ENCODE results near the gene LGI1. TPM values are rescaled to one million over a fixed set of nuclear protein-coding genes. Genes with fewer than 3 reads are reported as not detected.

Gene LGI1
- polyA plus RNA-seq, 1 donor (not counting 4 experiments of a cell fraction or from before 2014, with no cell fraction given): not detected

DNA sequence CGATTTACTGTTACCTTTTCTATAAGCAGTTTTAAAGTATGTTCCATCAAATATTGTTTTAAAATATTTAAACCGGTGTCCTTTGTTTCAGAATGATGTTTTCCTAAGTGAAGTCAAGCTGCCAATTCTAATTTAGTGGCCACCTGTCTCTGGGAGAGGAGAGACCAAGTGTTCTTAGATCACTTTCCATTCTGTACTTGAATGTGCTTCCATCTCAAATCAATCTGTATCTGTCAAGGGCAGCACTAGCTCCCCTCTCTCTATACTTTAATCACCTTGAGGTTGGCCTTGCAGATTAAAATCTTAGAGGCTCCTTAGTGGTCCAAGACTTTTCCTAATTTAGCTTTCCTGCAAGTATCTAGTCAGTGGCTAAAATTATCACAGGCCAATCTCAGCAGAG, 49.6 kb downstream of the LGI1 start:
- dilution Hi-C loops (cut with MboI; ENCODE audit: extremely low pct_ligation_motif_present, low sequenced_read_pairs): no loop called here
- Histone ChIP-seq H4K20me1 (ENCODE audit: control insufficient read depth, extremely low read depth, insufficient read depth, low read length) (no peaks in the 10 kb centered on the region), H3K27ac (ENCODE audit: control insufficient read depth, insufficient read depth, low read length) (no peak overlapping the region), H3K9me3 (ENCODE audit: control insufficient read depth, low read depth, low read length) (no peaks in the 10 kb centered on the region), H3K9me1 (ENCODE audit: control insufficient read depth, extremely low read depth, insufficient read depth, low read length) (no peaks in the 10 kb centered on the region), H3K4me3 (ENCODE audit: control insufficient read depth in 2 of 3, extremely low read depth in 1 of 3, insufficient read depth in 2 of 3, low read depth in 1 of 3, low read length in 3 of 3) (no peak overlapping the region), H3K9ac (ENCODE audit: control insufficient read depth, extremely low read depth, insufficient read depth, low read length) (no peak overlapping the region), H3K27me3 (ENCODE audit: control insufficient read depth, extremely low read depth, insufficient read depth, low read length) (peaks cover 3% of the 10 kb centered on the region), H3K79me2 (ENCODE audit: control insufficient read depth, insufficient read depth, low read length) (no peaks in the 10 kb centered on the region), H2AFZ (ENCODE audit: control insufficient read depth, low read length) (no peak overlapping the region), H3K4me2 (ENCODE audit: control insufficient read depth, extremely low read depth, insufficient read depth, low read depth, low read length) (no peak overlapping the region), H3K4me1 (ENCODE audit: control insufficient read depth, extremely low read depth, insufficient read depth, low read length) (no peaks in the 10 kb centered on the region), H3K36me3 (ENCODE audit: control insufficient read depth in 2 of 2, extremely low read depth in 1 of 2, insufficient read depth in 2 of 2, low read length in 2 of 2) (no peaks in the 10 kb centered on the region)
- FAIRE-seq: no peak
- DNase-seq (ENCODE audit: low read depth, low spot score): no peak
- TF ChIP-seq EZH2 (IDR thresholded peaks at IDR 0.05; ENCODE audit: low read length): no peak
- TF ChIP-seq, protein P1, sequence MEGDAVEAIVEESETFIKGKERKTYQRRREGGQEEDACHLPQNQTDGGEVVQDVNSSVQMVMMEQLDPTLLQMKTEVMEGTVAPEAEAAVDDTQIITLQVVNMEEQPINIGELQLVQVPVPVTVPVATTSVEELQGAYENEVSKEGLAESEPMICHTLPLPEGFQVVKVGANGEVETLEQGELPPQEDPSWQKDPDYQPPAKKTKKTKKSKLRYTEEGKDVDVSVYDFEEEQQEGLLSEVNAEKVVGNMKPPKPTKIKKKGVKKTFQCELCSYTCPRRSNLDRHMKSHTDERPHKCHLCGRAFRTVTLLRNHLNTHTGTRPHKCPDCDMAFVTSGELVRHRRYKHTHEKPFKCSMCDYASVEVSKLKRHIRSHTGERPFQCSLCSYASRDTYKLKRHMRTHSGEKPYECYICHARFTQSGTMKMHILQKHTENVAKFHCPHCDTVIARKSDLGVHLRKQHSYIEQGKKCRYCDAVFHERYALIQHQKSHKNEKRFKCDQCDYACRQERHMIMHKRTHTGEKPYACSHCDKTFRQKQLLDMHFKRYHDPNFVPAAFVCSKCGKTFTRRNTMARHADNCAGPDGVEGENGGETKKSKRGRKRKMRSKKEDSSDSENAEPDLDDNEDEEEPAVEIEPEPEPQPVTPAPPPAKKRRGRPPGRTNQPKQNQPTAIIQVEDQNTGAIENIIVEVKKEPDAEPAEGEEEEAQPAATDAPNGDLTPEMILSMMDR (optimal IDR thresholded peaks at IDR 0.05 in 1 of 3, IDR thresholded peaks at IDR 0.05 in 1 of 3, conservative IDR thresholded peaks at IDR 0.05 in 1 of 3; ENCODE audit: extremely low read depth in 1 of 3, insufficient read depth in 2 of 3, low read length in 3 of 3): no peak

- no peaks in the 10 kb centered on the region for H3K27me3 ChIP-seq (ENCODE audit: control insufficient read depth, extremely low read depth, insufficient read depth, low read length)
- H3K27ac ChIP-seq (ENCODE audit: control insufficient read depth, insufficient read depth, low read length): no peak overlapping the region
- H3K79me2 ChIP-seq (ENCODE audit: control insufficient read depth, insufficient read depth, low read length): no peaks in the 10 kb centered on the region
- FAIRE-seq: no peak
- H3K9me3 ChIP-seq (ENCODE audit: control insufficient read depth, low read depth, low read length): no peaks in the 10 kb centered on the region
- no peaks in the 10 kb centered on the region for H3K4me1 ChIP-seq (ENCODE audit: control insufficient read depth, extremely low read depth, insufficient read depth, low read length)
- dilution Hi-C loops (cut with MboI; ENCODE audit: extremely low pct_ligation_motif_present, low sequenced_read_pairs): no loop called here
- no peaks in the 10 kb centered on the region for H4K20me1 ChIP-seq (ENCODE audit: control insufficient read depth, extremely low read depth, insufficient read depth, low read length)
- no peak overlapping the region for H3K4me2 ChIP-seq (ENCODE audit: control insufficient read depth, extremely low read depth, insufficient read depth, low read depth, low read length)
- TF ChIP-seq, protein P1 (optimal IDR thresholded peaks at IDR 0.05 in 1 of 3, IDR thresholded peaks at IDR 0.05 in 1 of 3, conservative IDR thresholded peaks at IDR 0.05 in 1 of 3; ENCODE audit: extremely low read depth in 1 of 3, insufficient read depth in 2 of 3, low read length in 3 of 3): no peak
- no peak for TF ChIP-seq EZH2 (IDR thresholded peaks at IDR 0.05; ENCODE audit: low read length)
- no peak overlapping the region for H3K4me3 ChIP-seq (ENCODE audit: control insufficient read depth in 2 of 3, extremely low read depth in 1 of 3, insufficient read depth in 2 of 3, low read depth in 1 of 3, low read length in 3 of 3)
- H3K9me1 ChIP-seq (ENCODE audit: control insufficient read depth, extremely low read depth, insufficient read depth, low read length): no peaks in the 10 kb centered on the region
- no peak overlapping the region for H2AFZ ChIP-seq (ENCODE audit: control insufficient read depth, low read length)
- H3K9ac ChIP-seq (ENCODE audit: control insufficient read depth, extremely low read depth, insufficient read depth, low read length): no peak overlapping the region
- H3K36me3 ChIP-seq (ENCODE audit: control insufficient read depth in 2 of 2, extremely low read depth in 1 of 2, insufficient read depth in 2 of 2, low read length in 2 of 2): no peaks in the 10 kb centered on the region
- DNase-seq (ENCODE audit: low read depth, low spot score): no peak
Observed at GRCh38 chr10:93812659-93813338, 55.1 kb downstream of the LGI1 start.

Data from keratinocyte (primary cell).